IPS DF 6.9 (cell line): ENCODE data around the gene PRRC2B.
"Not testable (repeated sequence)": the region's sequence is repeated elsewhere in the genome, so short reads cannot be mapped to it uniquely, and the experiment has no call there.

ENCODE experiments used
- DNase-seq: peaks from one replicate; pipeline ENCODE4 v3.0.0-alpha.2; 2013; ENCODE audit warnings: low read depth, low spot score
- H3K27ac ChIP-seq: one replicate; pipeline ENCODE4 v1.5.1; 2013; ENCODE audit warnings: low read length, control low read depth
- H3K27me3 ChIP-seq: 2 replicates; pipeline ENCODE4 v1.6.1; 2013; ENCODE audit warnings: mild to moderate bottlenecking, low read length; ENCODE audit not compliant: control insufficient read depth, insufficient read depth
- H3K36me3 ChIP-seq: 2 replicates; pipeline ENCODE4 v1.6.1; 2013; ENCODE audit warnings: low read length; ENCODE audit not compliant: control insufficient read depth, insufficient read depth
- H3K4me1 ChIP-seq: 2 replicates; pipeline ENCODE4 v1.6.1; 2013; ENCODE audit warnings: low read length; ENCODE audit not compliant: control insufficient read depth, insufficient read depth
- H3K4me3 ChIP-seq: 2 replicates; pipeline ENCODE4 v1.5.1; 2013; ENCODE audit warnings: mild to moderate bottlenecking, low read length
- H3K9me3 ChIP-seq: 2 replicates; pipeline ENCODE4 v1.6.1; 2013; ENCODE audit warnings: low read length, inconsistent platforms; ENCODE audit not compliant: control insufficient read depth, insufficient read depth
- WGBS: extraction: QIAGEN DNeasy Blood & Tissue Kit; methylation state at CpG from one replicate; pipeline ENCODE4 v1.1.7; 2013; ENCODE audit warnings: mixed read lengths, missing lambda C conversion rate; ENCODE audit not compliant: insufficient read length, insufficient coverage; 5-methylcytosine and 5-hydroxymethylcytosine counted together

PRRC2B gene

DNA sequence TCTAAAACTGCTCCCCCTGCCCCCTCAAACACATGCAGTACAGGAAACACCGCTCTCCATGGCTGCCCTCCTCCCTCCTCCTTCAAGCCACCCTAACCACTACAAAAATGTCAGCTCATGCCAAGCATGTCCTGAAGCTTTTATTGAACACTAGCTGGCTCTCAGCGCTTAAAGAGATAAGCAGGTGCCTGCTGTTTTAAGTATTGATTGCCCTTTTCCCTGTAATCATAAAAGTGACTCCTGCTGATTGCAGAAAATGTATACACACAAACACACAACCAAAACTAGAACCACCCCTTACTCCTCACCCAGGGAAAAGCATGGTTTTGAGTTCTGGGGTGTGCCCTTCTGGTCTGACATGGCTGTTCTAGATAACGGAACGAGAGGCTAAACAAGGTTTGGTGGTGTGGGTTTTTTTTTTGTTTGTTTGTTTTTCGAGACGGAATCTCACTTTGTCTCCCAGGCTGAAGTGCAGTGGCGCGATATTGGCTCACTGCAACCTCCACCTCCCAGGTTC is 140.9 kb downstream of the PRRC2B start:
- H3K27ac ChIP-seq: no peak overlapping the region
- no peak for DNase-seq
- no peaks in the 10 kb centered on the region for H3K36me3 ChIP-seq
- WGBS: no CpG with 5 or more reads among the region's 8 CpGs
- H3K9me3 ChIP-seq: no peaks in the 10 kb centered on the region
- no peak overlapping the region for H3K4me3 ChIP-seq
- H3K4me1 ChIP-seq: peaks cover 3% of the 10 kb centered on the region; the same call in 1 of the 2 replicates
- H3K27me3 ChIP-seq: no peaks in the 10 kb centered on the region

DNA sequence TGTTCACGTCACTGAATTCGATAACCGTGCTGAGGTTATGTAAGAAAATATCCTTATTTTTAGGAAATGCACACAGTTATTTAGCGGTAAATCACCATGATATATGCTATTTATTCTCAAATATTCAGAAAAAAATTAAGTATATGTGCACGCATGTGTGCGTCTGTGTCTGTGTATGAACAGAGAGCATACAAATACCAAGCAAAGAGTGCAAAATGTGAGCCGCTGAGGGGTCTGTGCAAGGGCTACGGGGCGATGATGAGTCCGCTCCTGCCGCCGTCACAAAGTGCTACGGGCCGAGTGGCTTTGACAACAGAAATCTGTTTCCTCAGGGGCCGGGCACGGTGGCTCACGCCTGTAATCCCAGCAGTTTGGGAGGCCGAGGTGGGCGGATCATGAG is 144.1 kb downstream of the PRRC2B start:
- no peaks in the 10 kb centered on the region for H3K9me3 ChIP-seq
- DNase-seq: no peak
- H3K4me1 ChIP-seq: no peaks in the 10 kb centered on the region
- H3K27me3 ChIP-seq: no peaks in the 10 kb centered on the region
- no peak overlapping the region for H3K27ac ChIP-seq
- WGBS: no CpG with 5 or more reads among the region's 19 CpGs
- H3K4me3 ChIP-seq: no peak overlapping the region
- H3K36me3 ChIP-seq: no peaks in the 10 kb centered on the region

DNA sequence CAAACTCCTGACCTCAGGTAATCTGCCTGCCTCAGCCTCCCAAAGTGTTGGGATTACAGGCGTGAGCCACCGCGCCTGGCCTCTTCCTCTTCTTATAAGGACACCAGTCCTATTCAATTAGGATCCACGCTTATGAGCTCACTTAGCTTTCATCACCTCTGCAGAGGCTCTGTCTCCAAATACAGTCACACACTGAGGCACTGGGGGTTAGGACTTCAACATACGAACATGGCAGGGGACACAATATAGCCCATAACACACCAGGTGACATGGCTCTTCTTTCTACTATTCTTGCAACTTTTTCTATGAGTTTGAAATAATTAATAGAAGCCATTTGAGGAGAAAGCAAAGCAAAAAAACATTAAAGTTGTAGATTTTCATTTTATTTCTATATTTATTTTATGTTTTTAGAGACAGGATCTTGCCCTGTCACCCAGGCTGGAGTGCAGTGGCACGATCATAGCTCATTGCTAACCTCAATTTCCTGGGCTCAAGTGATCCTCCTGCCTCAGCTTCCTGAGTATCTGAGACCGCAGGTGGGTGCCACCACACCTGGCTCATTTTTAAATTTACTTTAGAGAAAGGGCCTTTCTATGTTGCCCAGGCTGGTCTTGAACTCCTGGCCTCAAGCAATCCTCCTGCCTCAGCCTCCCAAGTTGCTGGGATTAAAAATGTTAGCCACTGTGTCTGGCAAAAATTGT is 145.5 kb downstream of the PRRC2B start:
- no CpG with 5 or more reads among the region's 7 CpGs for WGBS
- H3K4me1 ChIP-seq: no peaks in the 10 kb centered on the region
- H3K4me3 ChIP-seq: no peak overlapping the region
- no peak for DNase-seq
- H3K9me3 ChIP-seq: no peaks in the 10 kb centered on the region
- H3K27me3 ChIP-seq: no peaks in the 10 kb centered on the region; the same call in 1 of the 2 replicates
- H3K36me3 ChIP-seq: no peaks in the 10 kb centered on the region
- no peak overlapping the region for H3K27ac ChIP-seq

DNA sequence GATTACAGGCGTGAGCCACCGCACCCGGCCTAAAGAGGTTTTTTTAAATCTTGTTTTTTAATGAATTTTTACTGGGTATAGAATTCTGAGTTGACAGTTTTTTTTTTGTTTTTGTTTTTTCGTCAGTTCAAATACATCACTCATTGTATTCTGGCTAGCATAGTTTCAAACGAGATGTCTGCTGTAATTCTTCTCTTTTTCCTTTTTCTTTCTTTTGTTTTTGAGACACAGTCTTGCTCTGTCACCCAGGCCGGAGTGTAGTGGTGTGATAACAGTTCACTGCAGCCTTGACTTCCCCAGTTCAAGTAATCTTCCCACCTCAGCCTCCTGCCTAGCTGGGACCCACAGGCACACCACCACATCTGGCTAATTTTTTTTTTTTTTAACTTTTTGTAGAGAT is 149.3 kb downstream of the PRRC2B start:
- Histone ChIP-seq H3K27ac (no peak overlapping the region), H3K4me1 (no peaks in the 10 kb centered on the region), H3K9me3 (no peaks in the 10 kb centered on the region), H3K27me3 (peaks cover 11% of the 10 kb centered on the region; the same call in 1 of the 2 replicates), H3K4me3 (no peak overlapping the region), H3K36me3 (no peaks in the 10 kb centered on the region)
- WGBS: no CpG with 5 or more reads among the region's 6 CpGs
- no peak for DNase-seq

DNA sequence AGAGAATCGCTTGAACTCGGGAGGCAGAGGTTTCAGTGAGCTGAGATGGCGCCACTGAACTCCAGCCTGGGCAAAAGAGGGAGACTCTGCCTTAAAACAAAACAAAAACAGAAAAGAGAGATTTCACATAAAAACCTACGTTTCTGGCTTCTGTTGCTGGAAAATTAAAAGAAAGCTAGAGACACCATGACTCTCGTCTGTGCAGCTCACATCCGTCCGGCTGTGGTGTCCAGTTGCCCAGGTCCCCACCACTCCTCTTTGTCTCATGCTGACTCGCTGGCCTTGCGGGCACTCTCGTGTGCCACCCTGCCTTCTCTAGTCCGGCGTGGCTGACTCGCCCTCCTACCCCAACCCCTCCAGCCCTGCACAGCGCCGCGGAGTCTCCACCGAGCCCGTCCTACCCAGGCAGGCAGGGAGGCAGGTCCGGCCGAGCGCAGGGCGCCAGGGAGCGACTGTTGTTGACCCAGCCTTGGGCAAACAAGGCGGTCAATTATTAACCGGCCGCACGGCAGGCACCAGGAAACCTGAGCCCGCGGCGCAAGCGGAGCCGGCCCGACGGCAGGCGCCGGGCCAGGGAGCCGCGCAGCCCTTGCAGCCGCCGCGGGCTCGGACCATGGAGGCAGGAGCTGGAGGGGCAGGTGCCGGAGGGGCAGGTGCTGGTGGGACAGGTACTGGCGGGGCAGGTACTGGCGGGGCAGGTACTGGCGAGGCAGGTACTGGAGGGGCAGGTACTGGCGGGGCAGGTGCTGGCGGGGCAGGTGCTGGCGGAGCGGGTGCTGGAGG is 151.3 kb downstream of the PRRC2B start, which contains the start of gene PRRT1B:
Gene PRRT1B (plus strand): TSS at position 521 of the 783 bp plus-strand sequence. CDS start 93 bp downstream, at position 614.
- H3K27me3 ChIP-seq: peaks cover 11% of the 10 kb centered on the region; the same call in 1 of the 2 replicates
- H3K4me3 ChIP-seq: peak within 1 kb of the TSS; percentile 34; the same call in 1 of the 2 replicates
- no CpG with 5 or more reads among the region's 50 CpGs for WGBS
- no peak for DNase-seq
- no peaks in the 10 kb centered on the region for H3K9me3 ChIP-seq
- H3K4me1 ChIP-seq: no peaks in the 10 kb centered on the region
- H3K27ac ChIP-seq: no peak within 1 kb of the TSS
- H3K36me3 ChIP-seq: no peaks in the 10 kb centered on the region

DNA sequence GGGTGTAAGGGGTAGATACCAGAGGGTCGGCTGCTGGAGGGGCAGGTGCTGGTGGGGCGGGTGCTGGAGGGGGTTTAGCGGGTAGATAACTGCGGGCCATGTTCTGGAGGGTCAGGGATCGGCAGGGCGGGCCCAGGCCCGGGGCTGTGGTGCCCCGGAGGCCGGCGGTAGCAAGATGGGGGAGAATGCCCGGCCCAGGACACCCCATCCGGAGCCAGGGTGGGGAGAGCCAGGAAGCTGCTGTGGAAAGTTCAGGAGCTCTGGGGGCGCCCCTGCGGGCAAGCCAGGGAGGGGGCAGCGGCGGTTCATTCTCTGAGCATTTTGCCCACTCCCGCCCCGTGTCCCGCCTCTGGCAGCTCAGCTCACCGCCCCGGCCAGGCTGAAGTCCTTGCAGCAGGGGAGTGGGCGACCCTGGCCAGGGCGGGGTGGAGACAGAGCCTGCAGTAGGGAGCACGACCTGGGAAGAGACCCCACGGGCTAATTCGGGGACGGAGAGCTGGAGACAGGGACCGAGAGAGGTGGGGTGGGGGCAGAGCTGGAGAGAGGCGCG is 152.0 kb downstream of the PRRC2B start:
- H3K27ac ChIP-seq: no peak overlapping the region
- no peaks in the 10 kb centered on the region for H3K4me1 ChIP-seq
- peak overlapping the region; percentile 34; the same call in 1 of the 2 replicates for H3K4me3 ChIP-seq
- H3K9me3 ChIP-seq: no peaks in the 10 kb centered on the region
- WGBS: no CpG with 5 or more reads among the region's 30 CpGs
- DNase-seq: no peak
- H3K36me3 ChIP-seq: no peaks in the 10 kb centered on the region
- H3K27me3 ChIP-seq: peaks cover 11% of the 10 kb centered on the region; the same call in 1 of the 2 replicates

DNA sequence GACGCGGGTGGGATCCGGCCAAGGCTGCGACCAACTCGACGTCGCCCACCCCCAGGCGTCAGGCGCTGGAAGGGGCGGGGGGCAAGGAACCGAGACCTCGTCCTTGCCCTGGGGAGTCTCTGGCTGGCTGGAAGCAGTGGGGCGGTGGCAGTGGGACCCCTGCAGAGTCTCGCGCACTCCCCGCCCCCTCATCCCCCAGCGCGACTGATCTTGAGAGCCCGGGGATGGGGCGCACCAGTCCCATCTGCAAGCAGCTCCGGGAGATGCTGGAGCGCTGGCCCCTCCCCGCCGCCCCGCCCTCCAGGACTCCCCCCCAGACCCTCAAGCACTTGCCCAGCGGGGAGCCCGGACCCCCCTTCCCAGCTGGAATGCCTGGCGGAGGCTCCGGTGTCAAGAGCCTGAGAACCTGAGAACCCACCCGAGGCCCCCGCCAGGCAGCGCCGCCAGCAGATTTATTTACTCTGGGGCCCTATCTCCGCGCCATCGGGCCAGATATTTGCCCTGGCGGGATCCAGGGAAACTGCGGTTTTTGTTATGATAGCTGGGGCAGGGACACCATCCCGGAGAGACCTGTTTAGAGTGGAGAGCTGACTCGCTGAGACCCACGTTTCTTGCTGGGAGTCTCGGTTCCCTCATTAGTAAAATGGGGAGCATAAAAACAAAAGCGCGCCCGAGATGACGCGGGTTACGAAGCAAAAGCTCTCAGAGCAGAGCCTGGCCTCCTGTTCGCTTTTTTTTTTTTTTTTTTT is 152.6 kb downstream of the PRRC2B start:
- Histone ChIP-seq H3K4me3 (peak overlapping the region; percentile 34; the same call in 1 of the 2 replicates), H3K9me3 (no peaks in the 10 kb centered on the region), H3K27ac (no peak overlapping the region), H3K4me1 (no peaks in the 10 kb centered on the region), H3K27me3 (peaks cover 11% of the 10 kb centered on the region; the same call in 1 of the 2 replicates), H3K36me3 (no peaks in the 10 kb centered on the region)
- no CpG with 5 or more reads among the region's 49 CpGs for WGBS
- no peak for DNase-seq

DNA sequence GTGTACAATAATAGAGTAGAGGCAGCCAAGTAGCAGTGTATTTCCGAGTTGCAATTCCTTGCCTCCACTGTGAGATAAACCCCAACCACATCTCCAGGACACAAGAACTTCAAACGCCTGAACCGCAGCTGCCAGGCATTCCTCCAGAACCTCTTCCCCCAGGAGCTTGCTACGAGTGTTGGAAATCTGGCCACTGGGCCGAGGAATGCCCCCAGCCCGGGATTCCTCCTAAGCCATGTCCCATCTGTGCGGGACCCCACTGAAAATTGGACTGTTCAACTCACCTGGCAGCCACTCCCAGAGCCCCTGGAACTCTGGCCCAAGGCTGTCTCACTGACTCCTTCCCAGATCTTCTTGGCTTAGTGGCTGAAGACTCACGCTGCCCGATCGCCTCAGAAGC is 155.3 kb downstream of the PRRC2B start:
- H3K36me3 ChIP-seq, DNase-seq, H3K27ac ChIP-seq, H3K4me3 ChIP-seq, H3K9me3 ChIP-seq, H3K4me1 ChIP-seq: not testable (repeated sequence)
- no CpG with 5 or more reads among the region's 10 CpGs for whole genome bisulfite sequencing
- H3K27me3 ChIP-seq: peaks cover 11% of the 10 kb centered on the region; the same call in 1 of the 2 replicates
